ENCODE data around the gene RNF150. TPM values are rescaled to one million over a fixed set of nuclear protein-coding genes. Genes with fewer than 3 reads are reported as not detected.

The RNF150 gene
- total and polyA plus RNA-seq, 2 of the 8 experiments (the other 6 are each of a cell fraction or from before 2014, with no cell fraction given), result 3.4 to 4.8 TPM

GRCh38 chr4:141079393-141079930 is 53.8 kb downstream of the RNF150 start (continued):
- TF ChIP-seq CHD7 (IDR thresholded peaks at IDR 0.05; ENCODE audit: insufficient replicate concordance, low read length), result no peak
- TF ChIP-seq BRCA1 (IDR thresholded peaks at IDR 0.05; ENCODE audit: low read depth, low read length), result no peak
- TF ChIP-seq BCL11A (IDR thresholded peaks at IDR 0.05; ENCODE audit: low read depth in 2 of 2, low read length in 2 of 2), result no peak
- no peak for TF ChIP-seq NANOG (IDR thresholded peaks at IDR 0.05; ENCODE audit: insufficient read depth, low read depth, low read length, poor library complexity, severe bottlenecking)

Data from H1 (cell line).